Hepatic stellate cell (primary cell): Measurements from ENCODE around the gene FAM131C.
"Not testable (repeated sequence)": the region's sequence is repeated elsewhere in the genome, so short reads cannot be mapped to it uniquely, and the experiment has no call there.

Experiments used
- DNase-seq: peaks from one replicate; pipeline ENCODE4 v3.0.0; 2011; ENCODE audit warnings: low spot score

Gene FAM131C

GRCh38 chr1:16076865-16077238 lies 3.4 kb upstream of the FAM131C start:
- peak; percentile 62 for DNase-seq

GRCh38 chr1:16076031-16076864 lies 2.8 kb upstream of the FAM131C start:
- peak; percentile 96 for DNase-seq

- DNase-seq: peak; percentile 80
Observed at GRCh38 chr1:16075337-16076030, 2.0 kb upstream of the FAM131C start.

- DNase-seq: no peak
Observed at GRCh38 chr1:16074217-16074616, 766 bp upstream of the FAM131C start.

GRCh38 chr1:16072616-16073484 lies 601 bp downstream of the FAM131C start:
- no peak for DNase-seq

- no peak for DNase-seq
Observed at GRCh38 chr1:16072095-16072494, 1.4 kb downstream of the FAM131C start.

- no peak for DNase-seq
Observed at GRCh38 chr1:16071614-16072013, 1.8 kb downstream of the FAM131C start.

GRCh38 chr1:16070640-16071355 lies 2.7 kb downstream of the FAM131C start:
- DNase-seq: no peak

- DNase-seq: peak; percentile 74
Observed at GRCh38 chr1:16068356-16069270, 4.8 kb downstream of the FAM131C start.

- DNase-seq: no peak
Observed at GRCh38 chr1:16067933-16068332, 5.5 kb downstream of the FAM131C start.

GRCh38 chr1:16067127-16067768 lies 6.2 kb downstream of the FAM131C start:
- DNase-seq: no peak

GRCh38 chr1:16066245-16066644 lies 7.2 kb downstream of the FAM131C start:
- DNase-seq: no peak

- DNase-seq: no peak
Observed at GRCh38 chr1:16065269-16065576, 8.2 kb downstream of the FAM131C start.

GRCh38 chr1:16064536-16065268 lies 8.7 kb downstream of the FAM131C start:
- no peak for DNase-seq

- no peak for DNase-seq
Observed at GRCh38 chr1:16063921-16064320, 9.5 kb downstream of the FAM131C start.

- DNase-seq: no peak
Observed at GRCh38 chr1:16063226-16063829, 10.1 kb downstream of the FAM131C start.

- not testable (repeated sequence) for DNase-seq
Observed at GRCh38 chr1:16062687-16063075, 10.8 kb downstream of the FAM131C start.

- DNase-seq: not testable (repeated sequence)
Observed at GRCh38 chr1:16061989-16062686, 11.3 kb downstream of the FAM131C start.

- no peak for DNase-seq
Observed at GRCh38 chr1:16061266-16061665, 12.2 kb downstream of the FAM131C start.
